T-helper 1 cell treated with Interleukin-12 subunit alpha and Interleukin-12 subunit beta and Interleukin-4 antibody, amounts not matched to agents 30 μg/mL and 1 μg/mL, for 36 hours (primary cell): ENCODE results near the gene ABO.
"Not testable (repeated sequence)": the region's sequence is repeated elsewhere in the genome, so short reads cannot be mapped to it uniquely, and the experiment has no call there.

Source experiments
- H3K27ac Mint-ChIP-seq: one replicate; pipeline ENCODE4 v1.8.0; 2021; ENCODE audit warnings: mild to moderate bottlenecking, mixed read lengths
- H3K27me3 Mint-ChIP-seq: one replicate; pipeline ENCODE4 v1.8.0; 2021; ENCODE audit warnings: low read depth, mixed read lengths
- H3K36me3 Mint-ChIP-seq: one replicate; pipeline ENCODE4 v1.8.0; 2021; ENCODE audit warnings: low read depth, mixed read lengths
- H3K4me1 Mint-ChIP-seq: one replicate; pipeline ENCODE4 v1.8.0; 2021; ENCODE audit warnings: low read depth, mixed read lengths
- H3K4me3 Mint-ChIP-seq: one replicate; pipeline ENCODE4 v1.8.0; 2021; ENCODE audit warnings: mild to moderate bottlenecking, moderate library complexity, mixed read lengths
- H3K9me3 Mint-ChIP-seq: one replicate; pipeline ENCODE4 v1.8.0; 2021; ENCODE audit warnings: mixed read lengths

The ABO gene

GRCh38 chr9:133304158-133304470, 29.1 kb upstream of the ABO start:
- Mint-ChIP-seq H3K9me3 (no peaks in the 10 kb centered on the region), H3K27ac (no peak overlapping the region), H3K4me1 (no peaks in the 10 kb centered on the region), H3K36me3 (no peaks in the 10 kb centered on the region), H3K4me3 (no peak overlapping the region), H3K27me3 (no peaks in the 10 kb centered on the region)

GRCh38 chr9:133303266-133304157, 28.5 kb upstream of the ABO start:
- Mint-ChIP-seq H3K9me3 (no peaks in the 10 kb centered on the region), H3K36me3 (no peaks in the 10 kb centered on the region), H3K27me3 (no peaks in the 10 kb centered on the region), H3K4me3 (no peak overlapping the region), H3K27ac (no peak overlapping the region), H3K4me1 (no peaks in the 10 kb centered on the region)

- H3K27ac Mint-ChIP-seq, result no peak overlapping the region
- H3K9me3 Mint-ChIP-seq, result no peaks in the 10 kb centered on the region
- no peaks in the 10 kb centered on the region for H3K4me1 Mint-ChIP-seq
- no peaks in the 10 kb centered on the region for H3K36me3 Mint-ChIP-seq
- peaks cover 4% of the 10 kb centered on the region for H3K27me3 Mint-ChIP-seq
- no peak overlapping the region for H3K4me3 Mint-ChIP-seq
These were observed 26.5 kb upstream of the ABO start for GRCh38 chr9:133301253-133302230.

- H3K27ac Mint-ChIP-seq, result not testable (repeated sequence)
These were observed 25.0 kb upstream of the ABO start for GRCh38 chr9:133299996-133300395.

GRCh38 chr9:133294257-133294656, 19.3 kb upstream of the ABO start:
- Mint-ChIP-seq H3K4me3 (no peak overlapping the region), H3K9me3 (peaks cover 34% of the 10 kb centered on the region), H3K27me3 (peaks cover 13% of the 10 kb centered on the region), H3K4me1 (no peaks in the 10 kb centered on the region), H3K27ac (no peak overlapping the region), H3K36me3 (no peaks in the 10 kb centered on the region)

More at GRCh38 chr9:133299996-133300395, 25.0 kb upstream of the ABO start:
- H3K27me3 Mint-ChIP-seq, H3K4me1 Mint-ChIP-seq, H3K4me3 Mint-ChIP-seq, H3K9me3 Mint-ChIP-seq, H3K36me3 Mint-ChIP-seq: not testable (repeated sequence)

GRCh38 chr9:133290751-133291302, 15.8 kb upstream of the ABO start:
- Mint-ChIP-seq H3K4me3 (no peak overlapping the region), H3K27me3 (peaks cover 9% of the 10 kb centered on the region), H3K36me3 (no peaks in the 10 kb centered on the region), H3K9me3 (peaks cover 34% of the 10 kb centered on the region), H3K27ac (no peak overlapping the region), H3K4me1 (no peaks in the 10 kb centered on the region)

- Mint-ChIP-seq H3K27ac (no peak overlapping the region), H3K27me3 (no peaks in the 10 kb centered on the region)
These were observed 11.5 kb upstream of the ABO start for GRCh38 chr9:133286523-133286922.

GRCh38 chr9:133285252-133285775, 10.3 kb upstream of the ABO start:
- Mint-ChIP-seq H3K4me3 (no peak overlapping the region), H3K4me1 (no peaks in the 10 kb centered on the region), H3K36me3 (no peaks in the 10 kb centered on the region), H3K9me3 (peaks cover 8% of the 10 kb centered on the region), H3K27me3 (peaks cover 4% of the 10 kb centered on the region), H3K27ac (no peak overlapping the region)

More at GRCh38 chr9:133286523-133286922, 11.5 kb upstream of the ABO start:
- no peaks in the 10 kb centered on the region for H3K36me3 Mint-ChIP-seq
- H3K4me3 Mint-ChIP-seq, result no peak overlapping the region
- H3K4me1 Mint-ChIP-seq, result no peaks in the 10 kb centered on the region
- peaks cover 20% of the 10 kb centered on the region for H3K9me3 Mint-ChIP-seq

GRCh38 chr9:133284362-133284761, 9.4 kb upstream of the ABO start:
- H3K27ac Mint-ChIP-seq, result no peak overlapping the region
- no peaks in the 10 kb centered on the region for H3K9me3 Mint-ChIP-seq
- peaks cover 5% of the 10 kb centered on the region for H3K27me3 Mint-ChIP-seq
- H3K4me1 Mint-ChIP-seq, result no peaks in the 10 kb centered on the region
- no peak overlapping the region for H3K4me3 Mint-ChIP-seq
- H3K36me3 Mint-ChIP-seq, result no peaks in the 10 kb centered on the region

GRCh38 chr9:133283255-133284032, 8.4 kb upstream of the ABO start:
- not testable (repeated sequence) for H3K4me1 Mint-ChIP-seq, H3K36me3 Mint-ChIP-seq, H3K9me3 Mint-ChIP-seq, H3K27ac Mint-ChIP-seq, H3K4me3 Mint-ChIP-seq
- peaks cover 11% of the 10 kb centered on the region for H3K27me3 Mint-ChIP-seq

GRCh38 chr9:133282464-133283238, 7.7 kb upstream of the ABO start:
- no peaks in the 10 kb centered on the region for H3K9me3 Mint-ChIP-seq
- H3K4me1 Mint-ChIP-seq, result no peaks in the 10 kb centered on the region
- no peak overlapping the region for H3K4me3 Mint-ChIP-seq
- peaks cover 18% of the 10 kb centered on the region for H3K27me3 Mint-ChIP-seq
- no peak overlapping the region for H3K27ac Mint-ChIP-seq
- H3K36me3 Mint-ChIP-seq, result no peaks in the 10 kb centered on the region

- Mint-ChIP-seq H3K27ac (no peak overlapping the region), H3K27me3 (peaks cover 31% of the 10 kb centered on the region), H3K4me3 (no peak overlapping the region), H3K9me3 (no peaks in the 10 kb centered on the region), H3K4me1 (no peaks in the 10 kb centered on the region), H3K36me3 (no peaks in the 10 kb centered on the region)
These were observed 5.4 kb upstream of the ABO start for GRCh38 chr9:133280392-133280791.
